HepG2 (cell line): ENCODE results near the gene ARFGAP1. TPM values are rescaled to one million over a fixed set of nuclear protein-coding genes. Genes with fewer than 3 reads are reported as not detected.

Experiments
- ATAC-seq: fragments of 200-7000 bp; cut with Tn5 transposase; 3 replicates; pipeline ENCODE4 v1.9.1; 2020; ENCODE audit warnings: mild to moderate bottlenecking, moderate library complexity
- BruUV-seq: library from RNA; stranded (reverse); fragments of 400-500 nt; replicated peaks from 2 replicates; lab custom pipeline; 2021; lab: Mats Ljungman, UMichigan
- CTCF ChIA-PET: fragments of 300-600 bp; formaldehyde crosslinking; extraction: SDS; loops from one replicate; lab custom pipeline; 2021; ENCODE audit warnings: low total read pairs, inconsistent platforms, low intra/inter-chr PET ratio; lab: Yijun Ruan, JAX
- POLR2A ChIA-PET: fragments of 350-600 bp; sonication (Branson Sonifier 250); formaldehyde crosslinking; loops from one replicate; lab custom pipeline; 2020; ENCODE audit warnings: antibody characterized with exemption, inconsistent platforms; lab: Yijun Ruan, JAX
- DNase-seq: peaks from one replicate; pipeline ENCODE4 v3.0.0-alpha.2; 2015; ENCODE audit warnings: low spot score
- FAIRE-seq: peaks from 3 replicates; lab custom pipeline; 2011; peaks lifted over from hg19 to GRCh38; lab: Jason Lieb, UNC
- H2AFZ ChIP-seq: one replicate; pipeline ENCODE4 v1.6.1; 2011; ENCODE audit warnings: low read length, inconsistent platforms
- H3K27ac ChIP-seq: fragments of 300-600 bp; 3 replicates; pipeline ENCODE4 v1.8.0; 2011; ENCODE audit warnings: mixed run types, mild to moderate bottlenecking, mixed read lengths, low read length, inconsistent platforms; ENCODE audit not compliant: insufficient read depth; ENCODE audit errors: extremely low read length
- H3K27me3 ChIP-seq, 2 experiments: fragments of 200-600 bp in 1 of 2; 2 replicates in 1 of 2; 3 replicates in 1 of 2; pipeline versions ENCODE4 v1.6.0 to v1.8.0; 2011; ENCODE audit warnings: low read length in 2 of 2, mild to moderate bottlenecking in 2 of 2, moderate library complexity in 2 of 2, inconsistent platforms in 1 of 2; ENCODE audit not compliant: insufficient read depth in 2 of 2, control insufficient read depth in 1 of 2
- H3K36me3 ChIP-seq, 2 experiments: fragments of 200-600 bp in 1 of 2; replicated peaks in 1 of 2; 2 replicates in 1 of 2; 3 replicates in 1 of 2; pipeline versions ENCODE4 v1.5.1 to v1.8.0; 2011; ENCODE audit warnings: low read length in 2 of 2, inconsistent platforms in 1 of 2; ENCODE audit not compliant: insufficient read depth in 2 of 2, control insufficient read depth in 1 of 2
- H3K4me1 ChIP-seq: 2 replicates; pipeline ENCODE4 v1.5.1; 2012; ENCODE audit warnings: low read length, inconsistent platforms; ENCODE audit not compliant: insufficient read depth
- H3K4me2 ChIP-seq: 2 replicates; pipeline ENCODE4 v1.6.0; 2011; ENCODE audit warnings: low read depth, low read length, inconsistent platforms
- H3K4me3 ChIP-seq, 3 experiments: fragments of 200-600 bp in 1 of 3; sonication (generic), shearing (Covaris generic) in 1 of 3; replicated peaks in 1 of 3; 2 replicates each; pipeline ENCODE4 v1.5.1; 2011 to 2016; ENCODE audit warnings: low read length in 3 of 3, inconsistent platforms in 2 of 3, low read depth in 2 of 3, mild to moderate bottlenecking in 2 of 3, control low read depth in 1 of 3, mixed read lengths in 1 of 3; ENCODE audit not compliant: insufficient read depth in 1 of 3
- H3K79me2 ChIP-seq: one replicate; pipeline ENCODE4 v1.6.1; 2011; ENCODE audit warnings: low read length, inconsistent platforms; ENCODE audit not compliant: insufficient read depth
- H3K9ac ChIP-seq: 2 replicates; pipeline ENCODE4 v1.6.0; 2011; ENCODE audit warnings: mild to moderate bottlenecking, low read depth, low read length, inconsistent platforms; ENCODE audit not compliant: insufficient read depth
- H3K9me3 ChIP-seq: 2 replicates; pipeline ENCODE4 v1.5.1; 2012; ENCODE audit warnings: mild to moderate bottlenecking, low read length
- H4K20me1 ChIP-seq: 2 replicates; pipeline ENCODE4 v1.6.0; 2011; ENCODE audit warnings: inconsistent platforms, mild to moderate bottlenecking, low read length, moderate library complexity; ENCODE audit not compliant: insufficient read depth
- ARNT ChIP-seq: fragments of 450-650 bp; IDR thresholded peaks from 2 replicates; pipeline ENCODE4 v1.6.1; 2017
- FIP1L1 ChIP-seq: fragments of 200-400 bp; formaldehyde crosslinking; IDR thresholded peaks from 2 replicates; pipeline ENCODE4 v1.6.1; 2018; ENCODE audit warnings: low read depth, mild to moderate bottlenecking, low read length, moderate library complexity, borderline replicate concordance; ENCODE audit not compliant: insufficient read depth
- MEF2D ChIP-seq: sonication (generic); formaldehyde crosslinking; IDR thresholded peaks from 2 replicates; pipeline ENCODE4 v1.5.1; 2020; ENCODE audit warnings: mild to moderate bottlenecking, missing genetic modification reagents
- SALL2 ChIP-seq: sonication (generic); formaldehyde crosslinking; IDR thresholded peaks from 2 replicates; pipeline ENCODE4 v1.8.1; 2023; ENCODE audit warnings: mild to moderate bottlenecking, missing genetic modification reagents, inconsistent platforms
- SIN3A ChIP-seq: IDR thresholded peaks from 2 replicates; pipeline ENCODE4 v1.6.1; 2011; ENCODE audit warnings: low read depth, mild to moderate bottlenecking, control low read depth, low read length, borderline replicate concordance
- ZNF761 ChIP-seq: sonication (generic); formaldehyde crosslinking; conservative IDR thresholded peaks from 2 replicates; pipeline ENCODE4 v1.4.0; 2020; ENCODE audit warnings: mild to moderate bottlenecking, missing genetic modification reagents
- WGBS: methylation state at CpG from one replicate; pipeline ENCODE4 v1.1.6; 2017; ENCODE audit warnings: low lambda C conversion rate; 5-methylcytosine and 5-hydroxymethylcytosine counted together
- in situ Hi-C: cut with HindIII; loops from 2 replicates; pipeline ENCODE4 v1.10.0; 2017; ENCODE audit warnings: low pct_unique_long_range_greater_than_20kb; ENCODE audit not compliant: extremely low pct_ligation_motif_present
- intact Hi-C: fragments of 100-400 bp; cut with micrococcal nuclease; formaldehyde crosslinking; loops from one replicate; pipeline ENCODE4 v1.10.0; 2022; ENCODE audit not compliant: unreplicated experiment
- polyA plus RNA-seq, 8 experiments: library from polyadenylated mRNA; depleted of rRNA in 3 of 8; stranded (reverse) in 7 of 8; unstranded in 1 of 8; fragments of >200 nt; fragmentation: Illumina TruSeq in 4 of 8; extraction: Trizol in 4 of 8; gene quantifications; 2 replicates each; pipeline versions ENCODE4 v1.2.1 to v1.2.3, GENCODE V29; 2011 to 2016; ENCODE audit warnings: low read depth in 4 of 8, missing spikeins in 1 of 8, mixed read lengths in 1 of 8; ENCODE audit not compliant: insufficient read depth in 1 of 8
- total RNA-seq, 5 experiments: library from RNA; depleted of rRNA; stranded (reverse); fragments of >200 nt; fragmentation: Illumina TruSeq; extraction: Trizol; gene quantifications; 2 replicates each; pipeline ENCODE4 v1.2.3, GENCODE V29; 2016; ENCODE audit warnings: low read depth in 1 of 5
- TF ChIP-seq, protein P1 (sequence below): IDR thresholded peaks from 2 replicates; pipeline ENCODE4 v1.6.1; 2016; ENCODE audit warnings: low read depth, missing genetic modification reagents, missing compliant biosample characterization
- TF ChIP-seq, protein P2 (sequence below): sonication (generic); formaldehyde crosslinking; IDR thresholded peaks from 2 replicates; pipeline ENCODE4 v1.5.1; 2020; ENCODE audit warnings: missing genetic modification reagents, mild to moderate bottlenecking, borderline replicate concordance
- TF ChIP-seq, protein P3 (sequence below): sonication (generic); formaldehyde crosslinking; IDR thresholded peaks from 2 replicates; pipeline ENCODE4 v1.5.0; 2020; ENCODE audit warnings: missing genetic modification reagents, mild to moderate bottlenecking, borderline replicate concordance

Gene ARFGAP1
- total and polyA plus RNA-seq, 2 of the 13 experiments (the other 11 are each of a cell fraction or from before 2014, with no cell fraction given) = 132 TPM

DNA sequence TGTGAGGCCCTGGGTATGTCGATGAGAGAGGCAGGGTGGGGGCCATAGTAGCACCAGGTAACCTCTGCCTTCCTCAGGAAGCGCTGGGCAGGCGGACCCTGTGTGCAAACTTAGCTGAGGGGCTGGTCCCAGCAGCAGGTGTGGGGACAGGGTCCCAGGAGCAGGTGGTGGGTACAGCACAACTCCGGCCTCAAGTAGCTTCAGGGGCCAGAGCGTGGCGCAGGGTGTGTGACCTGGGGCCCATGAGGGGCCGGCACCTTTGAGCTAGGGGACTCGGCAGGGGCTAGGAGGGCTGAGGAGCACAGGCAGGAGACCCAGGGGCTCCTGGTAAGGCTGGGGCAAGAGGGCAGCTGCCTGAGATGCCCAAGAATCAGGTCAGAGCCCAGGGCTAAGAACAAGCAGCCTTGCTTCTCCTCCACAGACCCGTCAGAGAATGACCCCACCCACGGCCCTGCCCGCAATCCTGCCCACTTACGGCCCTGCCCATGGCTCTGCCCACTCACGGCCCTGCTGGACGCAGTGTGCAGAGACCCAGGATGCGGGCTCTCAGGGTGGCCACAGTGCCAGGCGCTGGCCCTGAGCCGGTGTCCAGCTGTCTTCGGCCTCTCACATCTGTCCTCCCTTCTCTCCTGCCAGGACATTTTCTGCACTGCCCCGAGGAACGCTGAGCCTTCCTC lies 57.6 kb downstream of the ARFGAP1 start (continued):
- no peak for TF ChIP-seq SIN3A

DNA sequence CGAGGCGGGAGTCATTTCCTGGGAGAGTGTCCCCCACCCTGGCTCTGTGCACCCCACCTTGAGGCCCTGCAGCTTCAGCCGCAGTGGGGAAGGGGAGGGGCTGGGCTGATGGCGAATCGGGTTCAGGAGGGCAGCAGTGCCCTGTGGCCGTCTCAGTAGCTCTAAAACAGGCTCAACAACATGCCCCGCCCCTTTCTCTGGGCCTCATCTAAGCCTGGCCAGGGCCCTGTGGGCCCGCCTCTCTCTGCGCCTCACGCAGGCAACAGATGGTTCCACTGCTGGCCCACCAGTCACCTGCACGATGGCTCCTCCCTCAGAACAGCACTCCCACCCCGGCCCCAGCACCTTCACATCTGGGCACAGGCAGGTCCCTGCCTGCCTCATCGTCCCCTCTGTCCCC lies 58.3 kb downstream of the ARFGAP1 start:
- Histone ChIP-seq H3K4me2 (no peak overlapping the region), H3K36me3 (no peaks in the 10 kb centered on the region), H3K79me2 (no peaks in the 10 kb centered on the region), H3K4me1 (no peaks in the 10 kb centered on the region), H4K20me1 (no peaks in the 10 kb centered on the region; the same call in 1 of the 2 replicates), H2AFZ (no peak overlapping the region), H3K9me3 (no peaks in the 10 kb centered on the region), H3K4me3 (no peak overlapping the region), H3K27me3 (peaks cover 4 to 8% of the 10 kb centered on the region in 2 experiments), H3K9ac (no peak overlapping the region), H3K27ac (no peak overlapping the region)
- ATAC-seq (no peak; the same call in 2 of the 3 replicates), DNase-seq (no peak), FAIRE-seq (no peak)
- WGBS = 45% methylated on average over 9 of the region's 13 CpGs
- POLR2A ChIA-PET = interaction anchor here (0.6 kb wide), 1 partner anchor 101 kb away, joined by 3 read pairs; no protein-coding TSS in a partner anchor
- BruUV-seq = no TSS peak
- CTCF ChIA-PET = no interaction called here
- in situ Hi-C loops (no loop called here), intact Hi-C loops (no loop called here)
- no peak for TF ChIP-seq ARNT
- TF ChIP-seq ZNF761 (CRISPR knock-in tag) = no peak
- TF ChIP-seq SALL2 (CRISPR knock-in tag) = no peak
- no peak for TF ChIP-seq FIP1L1
- TF ChIP-seq, protein P1, sequence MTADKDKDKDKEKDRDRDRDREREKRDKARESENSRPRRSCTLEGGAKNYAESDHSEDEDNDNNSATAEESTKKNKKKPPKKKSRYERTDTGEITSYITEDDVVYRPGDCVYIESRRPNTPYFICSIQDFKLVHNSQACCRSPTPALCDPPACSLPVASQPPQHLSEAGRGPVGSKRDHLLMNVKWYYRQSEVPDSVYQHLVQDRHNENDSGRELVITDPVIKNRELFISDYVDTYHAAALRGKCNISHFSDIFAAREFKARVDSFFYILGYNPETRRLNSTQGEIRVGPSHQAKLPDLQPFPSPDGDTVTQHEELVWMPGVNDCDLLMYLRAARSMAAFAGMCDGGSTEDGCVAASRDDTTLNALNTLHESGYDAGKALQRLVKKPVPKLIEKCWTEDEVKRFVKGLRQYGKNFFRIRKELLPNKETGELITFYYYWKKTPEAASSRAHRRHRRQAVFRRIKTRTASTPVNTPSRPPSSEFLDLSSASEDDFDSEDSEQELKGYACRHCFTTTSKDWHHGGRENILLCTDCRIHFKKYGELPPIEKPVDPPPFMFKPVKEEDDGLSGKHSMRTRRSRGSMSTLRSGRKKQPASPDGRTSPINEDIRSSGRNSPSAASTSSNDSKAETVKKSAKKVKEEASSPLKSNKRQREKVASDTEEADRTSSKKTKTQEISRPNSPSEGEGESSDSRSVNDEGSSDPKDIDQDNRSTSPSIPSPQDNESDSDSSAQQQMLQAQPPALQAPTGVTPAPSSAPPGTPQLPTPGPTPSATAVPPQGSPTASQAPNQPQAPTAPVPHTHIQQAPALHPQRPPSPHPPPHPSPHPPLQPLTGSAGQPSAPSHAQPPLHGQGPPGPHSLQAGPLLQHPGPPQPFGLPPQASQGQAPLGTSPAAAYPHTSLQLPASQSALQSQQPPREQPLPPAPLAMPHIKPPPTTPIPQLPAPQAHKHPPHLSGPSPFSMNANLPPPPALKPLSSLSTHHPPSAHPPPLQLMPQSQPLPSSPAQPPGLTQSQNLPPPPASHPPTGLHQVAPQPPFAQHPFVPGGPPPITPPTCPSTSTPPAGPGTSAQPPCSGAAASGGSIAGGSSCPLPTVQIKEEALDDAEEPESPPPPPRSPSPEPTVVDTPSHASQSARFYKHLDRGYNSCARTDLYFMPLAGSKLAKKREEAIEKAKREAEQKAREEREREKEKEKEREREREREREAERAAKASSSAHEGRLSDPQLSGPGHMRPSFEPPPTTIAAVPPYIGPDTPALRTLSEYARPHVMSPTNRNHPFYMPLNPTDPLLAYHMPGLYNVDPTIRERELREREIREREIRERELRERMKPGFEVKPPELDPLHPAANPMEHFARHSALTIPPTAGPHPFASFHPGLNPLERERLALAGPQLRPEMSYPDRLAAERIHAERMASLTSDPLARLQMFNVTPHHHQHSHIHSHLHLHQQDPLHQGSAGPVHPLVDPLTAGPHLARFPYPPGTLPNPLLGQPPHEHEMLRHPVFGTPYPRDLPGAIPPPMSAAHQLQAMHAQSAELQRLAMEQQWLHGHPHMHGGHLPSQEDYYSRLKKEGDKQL = no peak
- TF ChIP-seq, protein P2, sequence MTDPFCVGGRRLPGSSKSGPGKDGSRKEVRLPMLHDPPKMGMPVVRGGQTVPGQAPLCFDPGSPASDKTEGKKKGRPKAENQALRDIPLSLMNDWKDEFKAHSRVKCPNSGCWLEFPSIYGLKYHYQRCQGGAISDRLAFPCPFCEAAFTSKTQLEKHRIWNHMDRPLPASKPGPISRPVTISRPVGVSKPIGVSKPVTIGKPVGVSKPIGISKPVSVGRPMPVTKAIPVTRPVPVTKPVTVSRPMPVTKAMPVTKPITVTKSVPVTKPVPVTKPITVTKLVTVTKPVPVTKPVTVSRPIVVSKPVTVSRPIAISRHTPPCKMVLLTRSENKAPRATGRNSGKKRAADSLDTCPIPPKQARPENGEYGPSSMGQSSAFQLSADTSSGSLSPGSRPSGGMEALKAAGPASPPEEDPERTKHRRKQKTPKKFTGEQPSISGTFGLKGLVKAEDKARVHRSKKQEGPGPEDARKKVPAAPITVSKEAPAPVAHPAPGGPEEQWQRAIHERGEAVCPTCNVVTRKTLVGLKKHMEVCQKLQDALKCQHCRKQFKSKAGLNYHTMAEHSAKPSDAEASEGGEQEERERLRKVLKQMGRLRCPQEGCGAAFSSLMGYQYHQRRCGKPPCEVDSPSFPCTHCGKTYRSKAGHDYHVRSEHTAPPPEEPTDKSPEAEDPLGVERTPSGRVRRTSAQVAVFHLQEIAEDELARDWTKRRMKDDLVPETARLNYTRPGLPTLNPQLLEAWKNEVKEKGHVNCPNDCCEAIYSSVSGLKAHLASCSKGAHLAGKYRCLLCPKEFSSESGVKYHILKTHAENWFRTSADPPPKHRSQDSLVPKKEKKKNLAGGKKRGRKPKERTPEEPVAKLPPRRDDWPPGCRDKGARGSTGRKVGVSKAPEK (CRISPR knock-in tag) = no peak
- no peak for TF ChIP-seq MEF2D
- TF ChIP-seq, protein P3, sequence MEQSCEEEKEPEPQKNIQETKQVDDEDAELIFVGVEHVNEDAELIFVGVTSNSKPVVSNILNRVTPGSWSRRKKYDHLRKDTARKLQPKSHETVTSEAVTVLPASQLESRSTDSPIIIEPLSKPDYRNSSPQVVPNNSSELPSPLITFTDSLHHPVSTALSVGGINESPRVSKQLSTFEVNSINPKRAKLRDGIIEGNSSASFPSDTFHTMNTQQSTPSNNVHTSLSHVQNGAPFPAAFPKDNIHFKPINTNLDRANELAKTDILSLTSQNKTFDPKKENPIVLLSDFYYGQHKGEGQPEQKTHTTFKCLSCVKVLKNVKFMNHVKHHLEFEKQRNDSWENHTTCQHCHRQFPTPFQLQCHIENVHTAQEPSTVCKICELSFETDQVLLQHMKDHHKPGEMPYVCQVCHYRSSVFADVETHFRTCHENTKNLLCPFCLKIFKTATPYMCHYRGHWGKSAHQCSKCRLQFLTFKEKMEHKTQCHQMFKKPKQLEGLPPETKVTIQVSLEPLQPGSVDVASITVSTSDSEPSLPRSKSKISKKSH = 0 out of 2 replicates have a peak, but pooled peaks have one; percentile 29
